CD4-positive, alpha-beta T cell treated with Interleukin-17A for 4 hours (primary cell): ENCODE measurements around the gene CNOT11.
A peak's percentile ranks its signal among the peaks of the same experiment; 100 is the strongest.
"Not testable (repeated sequence)": the region's sequence is repeated elsewhere in the genome, so short reads cannot be mapped to it uniquely, and the experiment has no call there.

Experiments used
- DNase-seq: peaks from one replicate; pipeline ENCODE4 v3.0.0-alpha.2; 2020; ENCODE audit warnings: mixed read lengths

Gene CNOT11

GRCh38 chr2:101311696-101312017 lies 59.0 kb downstream of the CNOT11 start:
- DNase-seq, result peak; percentile 30

GRCh38 chr2:101316568-101316967 lies 63.9 kb downstream of the CNOT11 start:
- not testable (repeated sequence) for DNase-seq
